GM12864 (cell line): ENCODE measurements around the gene PRLR.
"Not testable (repeated sequence)": the region's sequence is repeated elsewhere in the genome, so short reads cannot be mapped to it uniquely, and the experiment has no call there.

Experiments used
- DNase-seq: peaks from one replicate; pipeline ENCODE4 v3.0.0-alpha.2; 2011; ENCODE audit warnings: low read depth
- H3K4me3 ChIP-seq: 2 replicates; pipeline ENCODE4 v1.5.1; 2011; ENCODE audit warnings: mild to moderate bottlenecking, low read depth, low read length, control low read depth
- CTCF ChIP-seq: IDR thresholded peaks from 2 replicates; pipeline ENCODE4 v1.5.1; 2011; ENCODE audit warnings: low read depth, mild to moderate bottlenecking, moderate library complexity, low read length, control low read depth, inconsistent platforms; ENCODE audit errors: missing control alignments

PRLR gene

GRCh38 chr5:35036536-35036935 lies 193.8 kb downstream of the PRLR start:
- no peak for TF ChIP-seq CTCF
- no peak for DNase-seq
- H3K4me3 ChIP-seq, result no peak overlapping the region

- not testable (repeated sequence) for H3K4me3 ChIP-seq, DNase-seq
Measured at GRCh38 chr5:35035929-35036328, 194.4 kb downstream of the PRLR start.

GRCh38 chr5:35035271-35035670 lies 195.0 kb downstream of the PRLR start:
- TF ChIP-seq CTCF, result no peak
- no peak overlapping the region for H3K4me3 ChIP-seq
- DNase-seq, result no peak

GRCh38 chr5:35032356-35032755 lies 197.9 kb downstream of the PRLR start:
- no peak for DNase-seq
- no peak for TF ChIP-seq CTCF
- H3K4me3 ChIP-seq, result no peak overlapping the region

- TF ChIP-seq CTCF, result no peak
Measured at GRCh38 chr5:35031276-35031675, 199.0 kb downstream of the PRLR start.

GRCh38 chr5:35030426-35031100 lies 199.7 kb downstream of the PRLR start:
- H3K4me3 ChIP-seq, result no peak overlapping the region
- DNase-seq, result no peak
- no peak for TF ChIP-seq CTCF

More at GRCh38 chr5:35031276-35031675, 199.0 kb downstream of the PRLR start:
- no peak overlapping the region for H3K4me3 ChIP-seq
- no peak for DNase-seq

GRCh38 chr5:35029333-35029732 lies 201.0 kb downstream of the PRLR start:
- no peak for TF ChIP-seq CTCF
- DNase-seq, result no peak
- H3K4me3 ChIP-seq, result no peak overlapping the region
